Thymus (tissue), 11 donors: ENCODE measurements around the gene TMEM183A. TPM values are rescaled to one million over a fixed set of nuclear protein-coding genes. Genes with fewer than 3 reads are reported as not detected.

ENCODE experiments used
- DNase-seq, 9 donors: peaks; one replicate each; pipeline ENCODE4 v3.0.0-alpha.2; 2013; ENCODE audit warnings: low spot score in 9 of 9, low read depth in 6 of 9, missing footprints in 1 of 9
- H3K27ac ChIP-seq, 2 donors: one replicate each; pipeline ENCODE4 v1.5.1; 2013; ENCODE audit warnings: control low read depth in 1 of 2, low read depth in 1 of 2, low read length in 1 of 2, mild to moderate bottlenecking in 1 of 2, moderate library complexity in 1 of 2
- H3K27me3 ChIP-seq, 2 donors: one replicate each; pipeline ENCODE4 v1.5.1; 2013; ENCODE audit warnings: low read length in 1 of 2; ENCODE audit not compliant: control insufficient read depth in 2 of 2, insufficient read depth in 1 of 2
- H3K36me3 ChIP-seq, 2 donors: one replicate each; pipeline ENCODE4 v1.5.1; 2013; ENCODE audit warnings: low read length in 1 of 2, mild to moderate bottlenecking in 1 of 2, moderate library complexity in 1 of 2; ENCODE audit not compliant: control insufficient read depth in 2 of 2, insufficient read depth in 2 of 2
- H3K4me1 ChIP-seq, 2 donors: one replicate each; pipeline ENCODE4 v1.5.1; 2013; ENCODE audit warnings: low read length in 2 of 2; ENCODE audit not compliant: control insufficient read depth in 2 of 2, insufficient read depth in 2 of 2
- H3K4me3 ChIP-seq, 2 donors: one replicate each; pipeline ENCODE4 v1.5.1; 2013; ENCODE audit warnings: low read length in 2 of 2, control low read depth in 1 of 2, mild to moderate bottlenecking in 1 of 2
- H3K9me3 ChIP-seq, 2 donors: one replicate each; pipeline ENCODE4 v1.5.1; 2013; ENCODE audit warnings: low read length in 1 of 2, mild to moderate bottlenecking in 1 of 2; ENCODE audit not compliant: control insufficient read depth in 2 of 2, insufficient read depth in 1 of 2
- WGBS: extraction: QIAGEN DNeasy Blood & Tissue Kit; methylation state at CpG from one replicate; pipeline ENCODE4 v1.1.7; 2013; 5-methylcytosine and 5-hydroxymethylcytosine counted together
- polyA plus RNA-seq: library from polyadenylated mRNA; stranded (reverse); fragments of 200-250 nt; gene quantifications from one replicate; pipeline ENCODE4 v1.2.3, GENCODE V29; 2013
- total RNA-seq: library from RNA; stranded (reverse); fragments of 120-200 nt; gene quantifications from one replicate; pipeline ENCODE4 v1.2.4, GENCODE V29; 2013
- donor health status: healthy.

Gene TMEM183A
- total and polyA plus RNA-seq, 2 donors = 50.6 to 75.3 TPM

DNA sequence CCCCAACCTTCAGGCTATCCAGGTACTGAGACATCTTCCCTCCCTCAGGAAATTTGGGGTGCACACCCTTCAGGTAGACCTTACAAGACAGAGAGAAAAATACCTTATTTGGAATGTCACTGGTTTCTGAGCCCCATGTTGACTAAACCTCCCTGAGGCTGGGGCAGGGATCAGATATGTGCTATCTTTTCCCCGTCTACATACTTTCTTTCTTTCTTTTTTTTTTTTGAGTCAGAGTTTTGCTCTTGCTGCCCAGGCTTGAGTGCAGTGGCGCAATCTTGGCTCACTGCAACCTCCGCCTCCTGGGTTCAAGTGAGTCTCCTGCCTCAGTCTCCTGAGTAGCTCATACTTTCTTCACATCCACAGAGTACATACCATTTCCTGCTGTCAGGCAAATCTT, 41.8 kb upstream of the TMEM183A start:
- peak overlapping the region in 1 of 2 donors; percentile 57 for H3K27ac ChIP-seq
- 97% methylated on average over 3 of the region's 3 CpGs for WGBS
- H3K36me3 ChIP-seq = peaks cover 14 to 24% of the 10 kb centered on the region in 2 donors
- no peaks in the 10 kb centered on the region for H3K27me3 ChIP-seq
- H3K4me3 ChIP-seq = no peak overlapping the region
- peaks cover 19 to 30% of the 10 kb centered on the region in 2 donors for H3K4me1 ChIP-seq
- DNase-seq = no peak
- H3K9me3 ChIP-seq = no peaks in the 10 kb centered on the region

DNA sequence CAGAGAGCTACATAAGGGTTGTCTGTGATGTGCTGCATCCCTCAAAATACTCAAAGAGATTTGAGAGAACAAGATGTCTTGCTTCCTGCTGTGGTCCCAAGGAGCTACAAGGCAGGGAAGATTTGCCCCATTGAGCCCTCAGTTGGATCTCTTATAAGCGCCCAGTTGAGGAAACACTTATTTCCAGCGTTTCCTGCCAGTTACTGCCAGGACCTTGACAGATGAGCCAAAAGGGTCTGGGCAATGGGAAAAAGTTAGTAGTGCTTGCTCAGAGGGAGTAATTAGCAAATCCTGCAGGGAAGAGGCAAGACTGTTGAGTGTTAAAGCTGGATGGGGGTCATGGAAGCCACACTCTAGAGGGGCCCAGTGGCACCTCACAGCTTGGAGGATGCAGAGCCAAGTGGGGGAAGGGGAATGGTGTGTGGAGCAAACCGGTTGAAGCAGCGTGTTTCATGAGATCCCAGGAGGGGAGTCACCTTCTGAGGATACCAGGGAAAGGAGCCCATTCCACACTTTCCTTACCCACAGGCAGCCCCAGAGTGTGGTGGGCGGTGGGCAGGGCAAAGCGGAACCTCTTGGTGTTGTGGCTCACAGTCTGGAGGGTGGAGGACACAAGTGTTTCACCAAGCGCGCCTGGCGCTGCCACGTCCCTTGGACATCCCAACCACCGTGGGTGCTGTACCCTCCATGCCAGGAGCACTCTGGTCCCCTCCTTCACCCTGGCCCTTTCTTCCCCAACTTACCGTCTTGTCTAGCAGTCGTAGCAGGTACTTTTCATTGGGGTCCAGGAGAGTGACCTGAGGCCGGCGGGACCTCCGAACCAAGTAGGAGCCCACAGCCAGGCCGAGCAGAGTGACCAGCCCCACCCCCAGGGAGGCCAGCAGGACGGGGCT, 40.9 kb upstream of the TMEM183A start:
- no peaks in the 10 kb centered on the region for H3K27me3 ChIP-seq
- H3K4me3 ChIP-seq = peak overlapping the region; percentile 79 to 87
- peaks cover 14 to 24% of the 10 kb centered on the region in 2 donors for H3K36me3 ChIP-seq
- 70% methylated on average over 18 of the region's 18 CpGs for WGBS
- H3K27ac ChIP-seq = peak overlapping the region; percentile 70 to 86
- H3K9me3 ChIP-seq = no peaks in the 10 kb centered on the region
- DNase-seq = peak in 1 of 9 donors; percentile 2
- H3K4me1 ChIP-seq = peaks cover 19 to 30% of the 10 kb centered on the region in 2 donors

- DNase-seq = peak in 6 of 9 donors; percentile 17 to 73 (median 44)
- peak overlapping the region; percentile 61 to 71 for H3K27ac ChIP-seq
- H3K4me3 ChIP-seq = peak overlapping the region; percentile 47 to 79
- H3K36me3 ChIP-seq = peaks cover 3 to 11% of the 10 kb centered on the region in 2 donors
- WGBS = 3% methylated on average over 21 of the region's 21 CpGs
- H3K4me1 ChIP-seq = peaks cover 19 to 30% of the 10 kb centered on the region in 2 donors
- no peaks in the 10 kb centered on the region for H3K9me3 ChIP-seq
- H3K27me3 ChIP-seq = no peaks in the 10 kb centered on the region
Observed at GRCh38 chr1:202967684-202968281, 39.4 kb upstream of the TMEM183A start.

DNA sequence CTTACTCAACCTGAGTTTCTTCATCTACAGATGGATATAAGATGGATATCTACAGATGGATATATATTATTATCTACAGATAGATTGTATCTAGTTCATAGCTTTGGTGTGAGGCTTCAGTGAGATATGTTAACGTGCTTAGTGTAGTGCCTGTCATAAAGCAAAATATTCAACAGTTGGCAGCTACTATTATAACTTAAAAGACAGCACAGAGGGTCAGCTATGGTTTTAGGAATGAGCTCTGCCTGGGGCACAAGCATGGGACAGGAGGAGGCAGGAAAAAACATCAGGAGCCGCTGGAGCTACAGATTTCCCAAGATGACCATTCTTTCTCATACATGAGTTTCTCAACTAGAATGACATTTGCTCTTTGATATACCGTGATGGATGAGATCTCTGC, 38.8 kb upstream of the TMEM183A start:
- peaks cover 3 to 6% of the 10 kb centered on the region in 2 donors for H3K36me3 ChIP-seq
- H3K4me3 ChIP-seq = peak overlapping the region in 1 of 2 donors; percentile 79
- H3K27me3 ChIP-seq = no peaks in the 10 kb centered on the region
- peak overlapping the region; percentile 61 to 71 for H3K27ac ChIP-seq
- peaks cover 19 to 30% of the 10 kb centered on the region in 2 donors for H3K4me1 ChIP-seq
- no peaks in the 10 kb centered on the region for H3K9me3 ChIP-seq
- 39% methylated on average over 3 of the region's 3 CpGs for WGBS
- DNase-seq = peak in 1 of 9 donors; percentile 15

DNA sequence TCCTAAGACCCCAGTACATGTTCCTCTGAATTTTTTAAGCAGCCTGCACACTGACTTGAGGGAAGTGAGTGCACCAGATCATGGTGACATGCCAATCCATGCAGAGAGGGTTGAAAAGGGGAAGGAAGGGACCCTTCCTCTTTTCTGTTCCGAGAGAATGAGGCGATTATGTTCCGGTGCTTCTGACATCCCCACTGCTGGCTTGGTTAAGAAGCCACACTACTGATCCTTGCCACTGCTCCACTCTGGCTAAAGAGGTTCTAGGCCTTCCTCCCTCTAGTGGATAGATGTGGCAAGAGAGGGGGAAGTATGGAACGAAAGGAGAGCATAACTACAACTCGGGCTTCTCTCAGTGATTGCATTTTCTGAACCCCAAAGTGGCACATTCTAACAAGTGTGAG, 38.3 kb upstream of the TMEM183A start:
- no peaks in the 10 kb centered on the region for H3K27me3 ChIP-seq
- no peaks in the 10 kb centered on the region for H3K9me3 ChIP-seq
- no peak overlapping the region for H3K27ac ChIP-seq
- H3K4me3 ChIP-seq = no peak overlapping the region
- peaks cover 19 to 30% of the 10 kb centered on the region in 2 donors for H3K4me1 ChIP-seq
- DNase-seq = peak in 6 of 9 donors; percentile 40 to 83 (median 62)
- 6% methylated on average over 5 of the region's 5 CpGs for WGBS
- H3K36me3 ChIP-seq = peaks cover under 1 to 3% of the 10 kb centered on the region in 2 donors

DNA sequence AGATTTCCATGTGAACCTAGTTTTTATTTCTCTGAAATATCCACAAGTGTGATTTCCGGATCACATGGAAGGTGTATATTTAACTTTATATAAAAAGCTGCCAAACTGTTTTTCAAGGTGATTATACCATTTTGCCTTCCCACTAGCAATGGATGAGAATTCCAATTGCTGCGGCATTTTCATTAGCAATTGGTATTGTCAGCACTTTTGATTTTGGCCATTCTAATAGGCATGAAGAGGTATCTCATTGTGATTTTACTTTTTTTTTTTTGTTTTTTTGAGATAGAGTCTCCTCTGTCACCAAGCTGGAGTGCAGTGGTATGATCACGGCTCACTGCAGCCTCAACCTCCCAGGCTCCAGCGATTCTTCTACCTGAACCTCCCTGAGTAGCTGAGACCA, 35.1 kb upstream of the TMEM183A start:
- Histone ChIP-seq H3K27me3 (peaks cover 0 to 2% of the 10 kb centered on the region in 2 donors), H3K4me1 (peaks cover 12 to 17% of the 10 kb centered on the region in 2 donors), H3K4me3 (no peak overlapping the region), H3K9me3 (no peaks in the 10 kb centered on the region), H3K36me3 (no peaks in the 10 kb centered on the region), H3K27ac (no peak overlapping the region)
- WGBS = 73% methylated on average over 4 of the region's 4 CpGs
- no peak for DNase-seq

- H3K4me3 ChIP-seq = no peak overlapping the region
- WGBS = 95% methylated on average over 3 of the region's 3 CpGs
- H3K9me3 ChIP-seq = no peaks in the 10 kb centered on the region
- H3K4me1 ChIP-seq = no peaks in the 10 kb centered on the region
- DNase-seq = no peak
- no peaks in the 10 kb centered on the region for H3K36me3 ChIP-seq
- peaks cover 0 to 2% of the 10 kb centered on the region in 2 donors for H3K27me3 ChIP-seq
- H3K27ac ChIP-seq = no peak overlapping the region
Observed at GRCh38 chr1:202974856-202975255, 32.3 kb upstream of the TMEM183A start.

DNA sequence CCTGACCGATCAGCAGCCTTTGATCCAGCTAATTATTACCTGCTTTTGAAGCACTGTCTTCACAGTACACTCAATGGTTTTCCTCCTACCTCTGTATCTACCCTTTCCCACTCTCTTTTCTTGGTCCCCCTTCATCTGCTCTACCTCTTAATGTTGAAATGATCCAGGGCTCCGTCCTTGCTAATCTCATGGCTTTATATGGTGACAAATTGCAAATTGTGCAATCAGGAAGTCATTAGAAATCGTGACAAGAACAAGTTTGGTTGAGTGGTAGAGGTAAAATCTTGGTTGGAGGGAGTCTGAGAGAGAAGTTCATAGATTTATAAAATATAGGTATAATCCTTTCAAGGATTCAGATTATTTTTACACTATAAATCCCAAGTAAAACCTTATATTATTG, 30.5 kb upstream of the TMEM183A start:
- 56% methylated on average over 3 of the region's 3 CpGs for WGBS
- no peak for DNase-seq

GRCh38 chr1:202979459-202979858, 27.7 kb upstream of the TMEM183A start:
- Histone ChIP-seq H3K4me1 (no peaks in the 10 kb centered on the region), H3K9me3 (no peaks in the 10 kb centered on the region), H3K27me3 (peaks cover 0 to under 1% of the 10 kb centered on the region in 2 donors), H3K4me3 (no peak overlapping the region), H3K27ac (no peak overlapping the region), H3K36me3 (no peaks in the 10 kb centered on the region)
- 95% methylated on average over 2 of the region's 2 CpGs for WGBS
- no peak for DNase-seq

More for the DNA sequence above, 30.5 kb upstream of the TMEM183A start:
- Histone ChIP-seq H3K4me3 (no peak overlapping the region), H3K27ac (no peak overlapping the region), H3K4me1 (no peaks in the 10 kb centered on the region), H3K36me3 (no peaks in the 10 kb centered on the region), H3K9me3 (no peaks in the 10 kb centered on the region), H3K27me3 (peaks cover 0 to 2% of the 10 kb centered on the region in 2 donors)
